Stomach (tissue), 9 donors: ENCODE measurements around the gene NAA40. TPM values are rescaled to one million over a fixed set of nuclear protein-coding genes. Genes with fewer than 3 reads are reported as not detected.

Experiments used
- DNase-seq, 2 donors: peaks; one replicate each; pipeline versions ENCODE4 v3.0.0 to v3.0.0-alpha.2; 2013 to 2019
- H3K27ac ChIP-seq, 5 donors: fragments of 200-600 bp in 4 of 5; sonication (generic) in 4 of 5; one replicate each; pipeline ENCODE4 v1.5.1; 2013 to 2019; ENCODE audit warnings: mild to moderate bottlenecking in 1 of 5, moderate library complexity in 1 of 5
- H3K27me3 ChIP-seq, 3 donors: fragments of 200-600 bp; sonication (generic); one replicate each; pipeline ENCODE4 v1.5.1; 2017 to 2019; ENCODE audit warnings: mixed run types in 1 of 3
- H3K36me3 ChIP-seq, 4 donors: fragments of 200-600 bp; sonication (generic); 1 replicate in 3 of 4; 2 replicates in 1 of 4; pipeline ENCODE4 v1.5.1; 2016 to 2019
- H3K4me1 ChIP-seq, 4 donors: fragments of 200-600 bp; sonication (generic); one replicate each; pipeline ENCODE4 v1.5.1; 2016 to 2019
- H3K4me3 ChIP-seq, 4 donors: fragments of 200-600 bp; sonication (generic) in 3 of 4; one replicate each; pipeline ENCODE4 v1.5.1; 2016 to 2019; ENCODE audit warnings: mild to moderate bottlenecking in 1 of 4
- H3K9me3 ChIP-seq, 4 donors: fragments of 200-600 bp; sonication (generic); one replicate each; pipeline ENCODE4 v1.5.1; 2016 to 2019
- EP300 ChIP-seq: sonication (generic); formaldehyde crosslinking; IDR thresholded peaks from one replicate; pipeline ENCODE4 v1.6.1; 2017; ENCODE audit warnings: antibody characterized with exemption
- POLR2A ChIP-seq, 4 donors: fragments of 450-650 bp; IDR thresholded peaks; one replicate each; pipeline ENCODE4 v1.6.1; 2016; ENCODE audit warnings: antibody characterized with exemption in 4 of 4, control low read depth in 2 of 4, mild to moderate bottlenecking in 1 of 4, moderate library complexity in 1 of 4
- POLR2AphosphoS5 ChIP-seq, 3 donors: sonication (generic); formaldehyde crosslinking; IDR thresholded peaks; one replicate each; pipeline ENCODE4 v1.6.1; 2016; ENCODE audit warnings: antibody characterized with exemption in 3 of 3
- WGBS, 5 donors: extraction: QIAGEN DNeasy Blood & Tissue Kit in 3 of 5; methylation state at CpG; one replicate each; pipeline versions ENCODE4 v1.1.5 to v1.1.7; 2013 to 2018; 5-methylcytosine and 5-hydroxymethylcytosine counted together
- intact Hi-C: fragments of 100-400 bp; cut with DNase I; formaldehyde crosslinking; loops from one replicate; pipeline ENCODE4 v1.15.1; 2023; ENCODE audit warnings: low total_unique reads
- polyA plus RNA-seq, 3 donors: library from polyadenylated mRNA; stranded (reverse); fragments of 200-250 nt; gene quantifications; one replicate each; pipeline ENCODE4 v1.2.3, GENCODE V29; 2013
- total RNA-seq, 5 donors: library from RNA; depleted of rRNA; stranded (reverse); fragments of >200 nt; gene quantifications; one replicate each; pipeline versions ENCODE4 v1.1.0 to v1.2.3, GENCODE V29; 2014 to 2016
- TF ChIP-seq, protein P1 (sequence below), 7 experiments: fragments of 450-650 bp in 4 of 7; fragments of 200-600 bp in 3 of 7; sonication (generic) in 3 of 7; IDR thresholded peaks; one replicate each; pipeline ENCODE4 v1.5.1; 2016 to 2019; ENCODE audit warnings: antibody characterized with exemption in 7 of 7, control low read depth in 2 of 7, mild to moderate bottlenecking in 1 of 7
- donor health status: healthy with polysubstance abuse.
- donor health status: Bipolar disorder and iron deficiency.
- donor health status: healthy.

NAA40 gene
- total and polyA plus RNA-seq, 8 donors, result 4.3 to 71.4 (median 8.1) TPM

DNA sequence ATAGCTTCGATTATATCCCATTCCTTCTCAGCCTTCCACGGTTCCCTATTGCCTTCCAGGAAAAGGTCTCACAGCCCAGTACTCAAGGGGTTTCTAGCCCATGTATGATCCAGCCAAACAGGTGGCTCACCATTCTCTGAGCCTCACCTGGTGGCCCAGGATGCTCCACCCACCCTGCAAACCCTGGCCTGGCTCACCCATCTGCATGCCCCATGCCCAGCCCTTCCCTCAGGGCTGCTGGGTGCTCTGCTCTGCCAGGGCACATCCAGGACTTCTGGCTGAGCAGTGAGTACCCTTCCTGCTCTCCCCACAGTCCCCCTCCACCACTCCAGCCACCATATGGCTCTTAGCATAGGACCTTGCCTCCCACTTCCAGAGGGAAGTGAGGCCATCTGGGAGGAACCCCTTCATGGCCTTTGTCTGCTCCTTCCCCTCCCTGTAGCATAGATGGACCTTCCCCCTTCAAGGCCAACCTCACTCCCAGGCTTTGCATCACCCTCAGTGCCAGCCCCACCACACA is 16.1 kb upstream of the NAA40 start:
- TF ChIP-seq POLR2A (IDR thresholded peaks at IDR 0.05) (no peak), EP300 (no peak), POLR2AphosphoS5 (IDR thresholded peaks at IDR 0.05) (no peak)
- TF ChIP-seq, protein P1, sequence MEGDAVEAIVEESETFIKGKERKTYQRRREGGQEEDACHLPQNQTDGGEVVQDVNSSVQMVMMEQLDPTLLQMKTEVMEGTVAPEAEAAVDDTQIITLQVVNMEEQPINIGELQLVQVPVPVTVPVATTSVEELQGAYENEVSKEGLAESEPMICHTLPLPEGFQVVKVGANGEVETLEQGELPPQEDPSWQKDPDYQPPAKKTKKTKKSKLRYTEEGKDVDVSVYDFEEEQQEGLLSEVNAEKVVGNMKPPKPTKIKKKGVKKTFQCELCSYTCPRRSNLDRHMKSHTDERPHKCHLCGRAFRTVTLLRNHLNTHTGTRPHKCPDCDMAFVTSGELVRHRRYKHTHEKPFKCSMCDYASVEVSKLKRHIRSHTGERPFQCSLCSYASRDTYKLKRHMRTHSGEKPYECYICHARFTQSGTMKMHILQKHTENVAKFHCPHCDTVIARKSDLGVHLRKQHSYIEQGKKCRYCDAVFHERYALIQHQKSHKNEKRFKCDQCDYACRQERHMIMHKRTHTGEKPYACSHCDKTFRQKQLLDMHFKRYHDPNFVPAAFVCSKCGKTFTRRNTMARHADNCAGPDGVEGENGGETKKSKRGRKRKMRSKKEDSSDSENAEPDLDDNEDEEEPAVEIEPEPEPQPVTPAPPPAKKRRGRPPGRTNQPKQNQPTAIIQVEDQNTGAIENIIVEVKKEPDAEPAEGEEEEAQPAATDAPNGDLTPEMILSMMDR (IDR thresholded peaks at IDR 0.05), result no peak
- H3K4me1 ChIP-seq, result peaks cover 31 to 33% (median 32%) of the 10 kb centered on the region in 4 donors
- peaks cover 0 to 7% (median 0%) of the 10 kb centered on the region in 3 donors for H3K27me3 ChIP-seq
- H3K27ac ChIP-seq, result no peak overlapping the region
- H3K9me3 ChIP-seq, result no peaks in the 10 kb centered on the region
- no peaks in the 10 kb centered on the region for H3K36me3 ChIP-seq
- 81 to 92% (median 84%) methylated on average over 2 of the region's 2 CpGs for WGBS, 5 donors
- DNase-seq, result no peak
- intact Hi-C loops, result no loop called here
- H3K4me3 ChIP-seq, result no peak overlapping the region

DNA sequence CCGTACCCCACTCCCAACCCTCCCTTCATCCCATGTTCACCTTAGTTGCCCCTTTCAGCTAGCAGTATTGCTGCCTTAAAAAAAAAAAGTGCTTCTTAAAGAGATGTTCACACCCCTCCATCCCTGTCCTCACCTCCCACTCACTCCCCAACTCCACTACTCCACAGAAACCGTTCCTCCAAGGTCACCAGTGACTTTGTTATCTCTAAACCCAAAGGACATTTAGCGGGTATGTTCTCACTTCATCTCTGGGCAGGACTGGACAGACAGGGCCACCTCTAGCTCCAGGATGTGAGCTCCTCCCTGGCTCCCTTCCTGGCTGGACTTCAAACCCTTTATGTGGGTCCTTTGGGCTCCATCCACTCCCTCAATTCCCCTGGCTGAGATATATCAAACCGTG is 15.5 kb upstream of the NAA40 start:
- 36 to 49% (median 42%) methylated on average over 4 of the region's 4 CpGs for WGBS, 5 donors
- H3K4me1 ChIP-seq, result peaks cover 25 to 28% (median 26%) of the 10 kb centered on the region in 4 donors
- no peaks in the 10 kb centered on the region for H3K9me3 ChIP-seq
- DNase-seq, result no peak
- TF ChIP-seq EP300, result no peak
- no peak for TF ChIP-seq POLR2A (IDR thresholded peaks at IDR 0.05)
- TF ChIP-seq, protein P1 (IDR thresholded peaks at IDR 0.05), result no peak
- TF ChIP-seq POLR2AphosphoS5 (IDR thresholded peaks at IDR 0.05), result no peak
- no peak overlapping the region for H3K27ac ChIP-seq
- intact Hi-C loops, result no loop called here
- no peak overlapping the region for H3K4me3 ChIP-seq
- H3K36me3 ChIP-seq, result no peaks in the 10 kb centered on the region
- H3K27me3 ChIP-seq, result peaks cover 0 to under 1% (median 0%) of the 10 kb centered on the region in 3 donors

DNA sequence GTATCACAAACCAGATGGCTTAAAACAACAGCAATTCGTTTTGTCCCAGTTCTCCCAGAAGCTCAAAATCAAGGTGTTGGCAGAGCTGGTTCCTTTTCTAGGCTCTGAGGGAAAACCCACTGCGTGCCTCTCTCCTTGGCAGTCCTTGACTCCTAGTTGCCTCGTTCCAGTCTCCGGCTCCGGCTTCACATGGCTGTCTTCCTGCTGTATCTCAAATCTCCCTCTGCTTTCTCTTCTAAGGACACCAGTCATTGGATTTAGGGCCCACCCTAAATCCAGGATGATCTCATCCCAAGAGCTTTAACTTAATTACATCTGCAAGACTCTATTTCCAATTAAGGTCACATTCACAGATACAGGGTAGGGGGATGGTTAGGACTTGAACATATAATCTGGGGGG is 9.2 kb upstream of the NAA40 start:
- no peak for DNase-seq
- Histone ChIP-seq H3K4me3 (no peak overlapping the region), H3K36me3 (no peaks in the 10 kb centered on the region), H3K27me3 (no peaks in the 10 kb centered on the region), H3K27ac (no peak overlapping the region), H3K9me3 (no peaks in the 10 kb centered on the region), H3K4me1 (no peaks in the 10 kb centered on the region)
- WGBS, 5 donors, result 76 to 89% (median 87%) methylated on average over 5 of the region's 5 CpGs
- intact Hi-C loops, result no loop called here
- TF ChIP-seq, protein P1 (IDR thresholded peaks at IDR 0.05), result no peak
- TF ChIP-seq POLR2AphosphoS5 (IDR thresholded peaks at IDR 0.05) (no peak), EP300 (no peak), POLR2A (IDR thresholded peaks at IDR 0.05) (no peak)

DNA sequence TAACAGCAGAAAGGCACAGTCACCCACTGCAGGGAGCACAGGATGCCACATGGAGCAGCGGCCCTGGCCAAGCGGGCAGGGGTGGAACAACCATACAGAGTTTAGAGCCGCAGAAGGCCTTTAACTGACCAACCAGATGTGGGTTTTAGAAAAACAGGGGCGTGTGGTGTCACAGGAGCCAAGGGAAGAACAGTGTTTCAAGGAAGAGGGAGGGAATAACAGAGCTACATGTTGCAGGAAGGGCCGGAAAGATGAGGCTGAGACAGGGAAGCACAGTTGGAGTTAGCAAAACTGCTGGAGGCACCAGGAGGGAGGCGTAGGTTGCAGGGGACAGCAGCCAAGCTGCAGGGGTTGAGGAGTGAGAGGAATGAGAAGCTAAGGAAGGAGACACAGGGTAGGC is 7.8 kb upstream of the NAA40 start:
- H3K4me1 ChIP-seq, result no peaks in the 10 kb centered on the region
- TF ChIP-seq EP300 (no peak), POLR2A (IDR thresholded peaks at IDR 0.05) (no peak), POLR2AphosphoS5 (IDR thresholded peaks at IDR 0.05) (no peak)
- TF ChIP-seq, protein P1 (IDR thresholded peaks at IDR 0.05), result no peak
- no peak for DNase-seq
- WGBS, 5 donors, result 69 to 76% (median 71%) methylated on average over 6 of the region's 6 CpGs
- H3K4me3 ChIP-seq, result no peak overlapping the region
- H3K9me3 ChIP-seq, result no peaks in the 10 kb centered on the region
- intact Hi-C loops, result no loop called here
- no peaks in the 10 kb centered on the region for H3K36me3 ChIP-seq
- no peaks in the 10 kb centered on the region for H3K27me3 ChIP-seq
- H3K27ac ChIP-seq, result no peak overlapping the region
